GM21737 (cell line): ENCODE measurements around the gene MYCBP2.
"Not testable (repeated sequence)": the region's sequence is repeated elsewhere in the genome, so short reads cannot be mapped to it uniquely, and the experiment has no call there.

ENCODE experiments used
- ATAC-seq: cut with Tn5 transposase; IDR thresholded peaks from one replicate; pipeline ENCODE4 v1.9.1; 2021; ENCODE audit warnings: mild to moderate bottlenecking, moderate library complexity; ENCODE audit not compliant: unreplicated experiment

The MYCBP2 gene

GRCh38 chr13:77326905-77327604 is at the start of gene MYCBP2:
TSS of gene MYCBP2 (minus strand) at chr13:77327094. CDS start at chr13:77326775, 319 bp downstream.
- peak; percentile 45 for ATAC-seq

- no peak for ATAC-seq
These were observed 48.7 kb upstream of the MYCBP2 start for GRCh38 chr13:77375560-77376108.

- ATAC-seq = no peak
These were observed 47.9 kb upstream of the MYCBP2 start for GRCh38 chr13:77374786-77375185.

GRCh38 chr13:77374339-77374738 is 47.4 kb upstream of the MYCBP2 start:
- no peak for ATAC-seq

- ATAC-seq = no peak
These were observed 46.6 kb upstream of the MYCBP2 start for GRCh38 chr13:77373502-77373901.

GRCh38 chr13:77372275-77372674 is 45.4 kb upstream of the MYCBP2 start:
- no peak for ATAC-seq

- no peak for ATAC-seq
These were observed 44.0 kb upstream of the MYCBP2 start for GRCh38 chr13:77370888-77371287.

GRCh38 chr13:77362166-77362565 is 35.3 kb upstream of the MYCBP2 start:
- no peak for ATAC-seq

- no peak for ATAC-seq
These were observed 33.3 kb upstream of the MYCBP2 start for GRCh38 chr13:77360032-77360685.

- no peak for ATAC-seq
These were observed 32.3 kb upstream of the MYCBP2 start for GRCh38 chr13:77359171-77359570.

- no peak for ATAC-seq
These were observed 31.1 kb upstream of the MYCBP2 start for GRCh38 chr13:77358001-77358400.

- no peak for ATAC-seq
These were observed 29.3 kb upstream of the MYCBP2 start for GRCh38 chr13:77356155-77356554.

- ATAC-seq = no peak
These were observed 27.1 kb upstream of the MYCBP2 start for GRCh38 chr13:77353995-77354394.

- no peak for ATAC-seq
These were observed 24.4 kb upstream of the MYCBP2 start for GRCh38 chr13:77351315-77351714.

- ATAC-seq = no peak
These were observed 23.9 kb upstream of the MYCBP2 start for GRCh38 chr13:77350811-77351210.

GRCh38 chr13:77349365-77349764 is 22.5 kb upstream of the MYCBP2 start:
- ATAC-seq = no peak

- not testable (repeated sequence) for ATAC-seq
These were observed 20.5 kb upstream of the MYCBP2 start for GRCh38 chr13:77347351-77347750.

GRCh38 chr13:77345150-77345780 is 18.4 kb upstream of the MYCBP2 start:
- ATAC-seq = peak; percentile 60

- no peak for ATAC-seq
These were observed 16.9 kb upstream of the MYCBP2 start for GRCh38 chr13:77343841-77344240.

- ATAC-seq = peak; percentile 64
These were observed 12.5 kb upstream of the MYCBP2 start for GRCh38 chr13:77339408-77339807.

- peak; percentile 66 for ATAC-seq
These were observed 12.1 kb upstream of the MYCBP2 start for GRCh38 chr13:77338961-77339401.

- peak; percentile 25 for ATAC-seq
These were observed 11.4 kb upstream of the MYCBP2 start for GRCh38 chr13:77338329-77338728.
